Testis (tissue), 5 donors: ENCODE measurements around the gene ANXA1. TPM values are rescaled to one million over a fixed set of nuclear protein-coding genes. Genes with fewer than 3 reads are reported as not detected.
"Not testable (repeated sequence)": the region's sequence is repeated elsewhere in the genome, so short reads cannot be mapped to it uniquely, and the experiment has no call there.

ENCODE experiments used
- DNase-seq: peaks from one replicate; pipeline ENCODE4 v3.0.0-alpha.2; 2019
- H3K27ac ChIP-seq, 2 donors: fragments of 200-600 bp; sonication (generic); one replicate each; pipeline ENCODE4 v1.5.1; 2019
- H3K27me3 ChIP-seq: fragments of 200-600 bp; sonication (generic); one replicate; pipeline ENCODE4 v1.5.1; 2019
- H3K36me3 ChIP-seq: fragments of 200-600 bp; sonication (generic); one replicate; pipeline ENCODE4 v1.5.1; 2017; ENCODE audit warnings: low read depth; ENCODE audit errors: missing control alignments
- H3K4me1 ChIP-seq: fragments of 200-600 bp; sonication (generic); one replicate; pipeline ENCODE4 v1.5.1; 2019
- H3K4me3 ChIP-seq, 2 donors: fragments of 200-600 bp; sonication (generic); one replicate each; pipeline ENCODE4 v1.5.1; 2017 to 2019
- H3K9me3 ChIP-seq: fragments of 200-600 bp; sonication (generic); one replicate; pipeline ENCODE4 v1.5.1; 2017
- POLR2A ChIP-seq: fragments of 450-650 bp; IDR thresholded peaks from one replicate; pipeline ENCODE4 v1.6.1; 2017; ENCODE audit warnings: antibody characterized with exemption, mild to moderate bottlenecking, moderate library complexity
- WGBS, 2 donors: methylation state at CpG; one replicate each; pipeline ENCODE4 v1.1.5; 2018; 5-methylcytosine and 5-hydroxymethylcytosine counted together
- intact Hi-C: fragments of 100-400 bp; cut with DNase I; formaldehyde crosslinking; loops from one replicate; pipeline ENCODE4 v1.15.1; 2023; ENCODE audit warnings: low total_unique reads
- long read RNA-seq, 2 donors: transcript quantifications; one replicate each; lab custom pipeline, GENCODE V29; 2026
- polyA plus RNA-seq: library from polyadenylated mRNA; stranded (reverse); fragments of 350-450 nt; fragmentation: Illumina TruSeq; extraction: RNeasy Lipid Tissue Mini Kit (QIAGEN cat#74804); gene quantifications from one replicate; pipeline ENCODE4 v1.2.3, GENCODE V29; 2014; ENCODE audit warnings: low read depth, low replicate concordance; ENCODE audit not compliant: insufficient read depth
- total RNA-seq, 2 donors: library from RNA; depleted of rRNA; stranded (reverse); fragments of >200 nt; gene quantifications; one replicate each; pipeline ENCODE4 v1.2.3, GENCODE V29; 2016
- TF ChIP-seq, protein P1 (sequence below), 3 experiments: fragments of 450-650 bp in 2 of 3; fragments of 200-600 bp in 1 of 3; sonication (generic) in 1 of 3; IDR thresholded peaks; one replicate each; pipeline ENCODE4 v1.5.1; 2016 to 2019; ENCODE audit warnings: antibody characterized with exemption in 3 of 3, mild to moderate bottlenecking in 2 of 3, moderate library complexity in 1 of 3

ANXA1 gene, protein sequence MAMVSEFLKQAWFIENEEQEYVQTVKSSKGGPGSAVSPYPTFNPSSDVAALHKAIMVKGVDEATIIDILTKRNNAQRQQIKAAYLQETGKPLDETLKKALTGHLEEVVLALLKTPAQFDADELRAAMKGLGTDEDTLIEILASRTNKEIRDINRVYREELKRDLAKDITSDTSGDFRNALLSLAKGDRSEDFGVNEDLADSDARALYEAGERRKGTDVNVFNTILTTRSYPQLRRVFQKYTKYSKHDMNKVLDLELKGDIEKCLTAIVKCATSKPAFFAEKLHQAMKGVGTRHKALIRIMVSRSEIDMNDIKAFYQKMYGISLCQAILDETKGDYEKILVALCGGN
- total RNA-seq (10 to 100 TPM; 12.1 to 13.4 TPM), polyA plus RNA-seq (49.6 TPM)
- long read RNA-seq, donor 1, transcript ANXA1-201 (13 exons, 1,509 nt) = major isoform, 7 of 12 reads
- long read RNA-seq, donor 1, partial matches to known transcripts = 0 of 12 reads
- long read RNA-seq, donor 1, other reads (novel, unspliced or antisense) = 0 of 12 reads
- long read RNA-seq, donor 2, transcript ANXA1-201 (13 exons, 1,509 nt) = major isoform, 5 of 6 reads
- long read RNA-seq, donor 2, partial matches to known transcripts = 0 of 6 reads
- long read RNA-seq, donor 2, other reads (novel, unspliced or antisense) = 0 of 6 reads

DNA sequence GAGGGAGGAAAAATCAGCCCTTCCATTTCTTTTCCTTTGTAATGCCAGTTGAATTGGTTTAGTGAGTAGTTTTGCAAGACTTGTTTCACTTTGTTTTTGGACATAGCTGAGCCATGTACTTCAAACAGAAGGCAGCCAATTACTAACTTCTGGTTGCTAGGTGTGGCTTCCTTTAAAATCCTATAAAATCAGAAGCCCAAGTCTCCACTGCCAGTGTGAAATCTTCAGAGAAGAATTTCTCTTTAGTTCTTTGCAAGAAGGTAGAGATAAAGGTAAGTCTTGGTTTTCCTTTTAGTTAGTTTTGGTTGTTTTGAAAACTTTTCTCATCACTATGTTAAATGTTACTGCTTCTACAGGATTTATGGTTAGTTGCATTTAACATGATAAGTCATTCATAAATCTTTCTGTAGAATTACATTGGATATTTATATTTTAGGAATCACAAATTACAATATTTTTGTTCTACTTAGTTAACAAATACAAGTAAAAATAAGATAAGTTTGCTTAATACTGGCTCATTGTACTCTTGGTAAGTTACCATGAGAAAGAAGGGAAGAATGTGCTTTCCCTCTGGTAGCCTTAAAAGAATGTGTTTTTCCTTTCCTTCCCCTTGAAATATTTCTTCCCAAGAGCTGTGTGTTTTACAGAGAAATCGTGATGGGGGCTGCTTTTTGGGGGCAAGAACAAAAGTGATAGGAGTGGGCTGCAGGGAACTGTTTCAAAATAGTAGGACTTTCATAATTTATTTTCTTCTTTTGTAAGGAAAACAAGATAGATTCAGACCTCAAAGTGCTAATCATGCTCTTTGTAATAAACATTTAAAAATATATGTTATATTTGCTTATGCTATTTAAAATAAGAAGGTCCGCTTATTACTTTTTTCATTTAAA lies at the start of gene ANXA1:
TSS of gene ANXA1 (plus strand) at position 213 of the 890 bp plus-strand sequence. CDS start 6,671 bp downstream, outside the sequence.
- Histone ChIP-seq H3K27ac (peak within 1 kb of the TSS in 1 of 2 donors; percentile 44), H3K4me3 (peak within 1 kb of the TSS; percentile 2 to 15), H3K27me3 (no peaks in the 10 kb centered on the region), H3K4me1 (no peaks in the 10 kb centered on the region), H3K9me3 (no peaks in the 10 kb centered on the region), H3K36me3 (no peaks in the 10 kb centered on the region)
- WGBS, 2 donors = 31 to 43% methylated on average over 2 of the region's 2 CpGs
- intact Hi-C loops = no loop called here
- TF ChIP-seq, protein P1, sequence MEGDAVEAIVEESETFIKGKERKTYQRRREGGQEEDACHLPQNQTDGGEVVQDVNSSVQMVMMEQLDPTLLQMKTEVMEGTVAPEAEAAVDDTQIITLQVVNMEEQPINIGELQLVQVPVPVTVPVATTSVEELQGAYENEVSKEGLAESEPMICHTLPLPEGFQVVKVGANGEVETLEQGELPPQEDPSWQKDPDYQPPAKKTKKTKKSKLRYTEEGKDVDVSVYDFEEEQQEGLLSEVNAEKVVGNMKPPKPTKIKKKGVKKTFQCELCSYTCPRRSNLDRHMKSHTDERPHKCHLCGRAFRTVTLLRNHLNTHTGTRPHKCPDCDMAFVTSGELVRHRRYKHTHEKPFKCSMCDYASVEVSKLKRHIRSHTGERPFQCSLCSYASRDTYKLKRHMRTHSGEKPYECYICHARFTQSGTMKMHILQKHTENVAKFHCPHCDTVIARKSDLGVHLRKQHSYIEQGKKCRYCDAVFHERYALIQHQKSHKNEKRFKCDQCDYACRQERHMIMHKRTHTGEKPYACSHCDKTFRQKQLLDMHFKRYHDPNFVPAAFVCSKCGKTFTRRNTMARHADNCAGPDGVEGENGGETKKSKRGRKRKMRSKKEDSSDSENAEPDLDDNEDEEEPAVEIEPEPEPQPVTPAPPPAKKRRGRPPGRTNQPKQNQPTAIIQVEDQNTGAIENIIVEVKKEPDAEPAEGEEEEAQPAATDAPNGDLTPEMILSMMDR (IDR thresholded peaks at IDR 0.05) = no peak
- TF ChIP-seq POLR2A = no peak
- DNase-seq = no peak

DNA sequence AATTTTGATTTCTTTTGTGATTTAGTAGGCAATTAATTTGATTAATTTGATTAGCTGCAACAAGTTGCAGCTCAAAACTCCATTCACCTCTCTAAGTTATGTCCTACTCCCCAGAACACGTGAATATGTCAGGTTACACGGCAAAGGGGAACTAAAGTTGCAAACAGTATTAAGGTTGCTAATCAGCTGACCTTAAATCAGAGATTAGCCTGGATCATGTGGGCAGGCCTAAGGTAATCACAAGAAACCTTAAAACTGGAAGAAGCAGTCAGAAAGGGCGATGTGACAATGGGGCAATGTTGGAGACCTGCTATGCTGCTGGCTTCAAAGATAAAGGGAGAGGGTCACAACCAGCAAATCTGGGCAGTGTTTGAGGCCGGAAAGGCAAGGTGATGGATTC lies 47.3 kb upstream of the ANXA1 start:
- TF ChIP-seq, protein P1 (IDR thresholded peaks at IDR 0.05) = no peak
- no peak for TF ChIP-seq POLR2A
- no peak overlapping the region for H3K4me3 ChIP-seq
- H3K9me3 ChIP-seq = no peaks in the 10 kb centered on the region
- H3K27ac ChIP-seq = no peak overlapping the region
- no peaks in the 10 kb centered on the region for H3K27me3 ChIP-seq
- intact Hi-C loops = no loop called here
- H3K36me3 ChIP-seq = no peaks in the 10 kb centered on the region
- WGBS, 2 donors = 96% methylated on average over 4 of the region's 4 CpGs
- no peaks in the 10 kb centered on the region for H3K4me1 ChIP-seq
- DNase-seq = no peak

DNA sequence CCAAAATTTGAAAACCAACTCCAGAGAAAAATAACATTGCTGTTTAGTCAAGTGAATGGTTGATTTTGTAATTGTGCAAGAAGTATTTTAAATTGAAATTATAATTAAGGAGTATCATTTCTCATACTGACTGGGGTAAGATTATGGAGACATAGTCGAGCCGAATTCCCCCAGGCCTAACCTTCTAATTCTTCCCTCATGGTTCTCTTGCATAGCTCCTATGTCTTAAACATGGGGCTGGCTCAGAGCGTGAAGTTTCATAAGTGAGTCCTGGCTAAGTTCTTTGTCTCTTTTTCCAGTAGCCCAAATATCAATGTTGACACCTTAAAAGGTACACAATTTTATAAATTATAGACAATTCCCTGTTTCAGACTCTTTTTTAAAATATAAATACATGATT lies 46.7 kb upstream of the ANXA1 start:
- TF ChIP-seq, protein P1 (IDR thresholded peaks at IDR 0.05) = no peak
- no peak for TF ChIP-seq POLR2A
- DNase-seq = no peak
- Histone ChIP-seq H3K9me3 (no peaks in the 10 kb centered on the region), H3K36me3 (no peaks in the 10 kb centered on the region), H3K27me3 (no peaks in the 10 kb centered on the region), H3K4me3 (no peak overlapping the region), H3K27ac (no peak overlapping the region), H3K4me1 (no peaks in the 10 kb centered on the region)
- 96% methylated on average over 3 of the region's 3 CpGs for WGBS, 2 donors
- intact Hi-C loops = no loop called here

DNA sequence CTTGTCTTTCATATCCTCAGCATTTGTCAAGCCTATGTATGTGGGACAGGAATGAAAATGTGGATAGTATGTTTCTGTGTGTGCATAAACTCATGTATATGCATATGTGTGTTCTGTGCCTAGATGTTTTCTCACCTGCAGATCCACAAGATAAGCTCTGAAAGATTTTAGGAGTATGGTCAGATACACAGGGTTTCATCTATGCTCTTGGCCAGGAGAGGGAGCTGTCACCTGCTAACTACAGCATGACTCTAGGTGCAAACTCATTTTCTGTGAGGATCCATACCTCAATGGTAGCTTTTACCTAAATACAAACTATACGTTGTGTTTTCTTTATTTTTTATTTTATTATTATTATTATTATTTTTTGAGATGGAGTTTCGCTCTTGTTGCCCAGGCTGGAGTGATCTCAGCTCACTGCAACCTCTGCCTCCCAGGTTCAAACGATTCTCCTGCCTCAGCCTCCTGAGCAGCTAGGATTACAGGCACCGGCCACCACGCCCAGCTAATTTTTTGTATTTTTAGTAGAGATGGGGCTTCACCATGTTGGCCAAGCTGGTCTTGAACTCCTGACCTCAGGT lies 44.1 kb upstream of the ANXA1 start:
- peak; percentile 68 for DNase-seq
- intact Hi-C loops = loop anchor here (2.0 kb wide), 1 partner anchor 75 kb away; no protein-coding TSS in a partner anchor
- not testable (repeated sequence) for H3K36me3 ChIP-seq, H3K4me3 ChIP-seq, H3K27me3 ChIP-seq, H3K27ac ChIP-seq, H3K4me1 ChIP-seq, H3K9me3 ChIP-seq
- 67 to 78% methylated on average over 4 to 5 of the region's 5 CpGs for WGBS, 2 donors
- TF ChIP-seq, protein P1 (IDR thresholded peaks at IDR 0.05) = peak; percentile 42 to 72 (median 57)
